Gastroesophageal sphincter (tissue), 4 donors: Measurements from ENCODE around the gene TOMM6. TPM values are rescaled to one million over a fixed set of nuclear protein-coding genes. Genes with fewer than 3 reads are reported as not detected.

ENCODE experiments used
- ATAC-seq: fragments of 150-250 bp; one replicate; pipeline ENCODE4 v1.9.1; 2016; ENCODE audit warnings: mild to moderate bottlenecking, moderate library complexity
- H3K27ac ChIP-seq, 4 donors: fragments of 200-600 bp; sonication (generic) in 3 of 4; 1 replicate in 3 of 4; 2 replicates in 1 of 4; pipeline ENCODE4 v1.5.1; 2016 to 2019
- H3K27me3 ChIP-seq: fragments of 200-600 bp; sonication (generic); one replicate; pipeline ENCODE4 v1.5.1; 2019
- H3K36me3 ChIP-seq, 2 donors: fragments of 200-600 bp; sonication (generic); one replicate each; pipeline ENCODE4 v1.5.1; 2019; ENCODE audit warnings: control low read depth in 1 of 2
- H3K4me1 ChIP-seq, 3 donors: fragments of 200-600 bp; sonication (generic); 1 replicate in 2 of 3; 2 replicates in 1 of 3; pipeline ENCODE4 v1.5.1; 2016 to 2019; ENCODE audit warnings: control low read depth in 2 of 3
- H3K4me3 ChIP-seq, 2 donors: fragments of 200-600 bp; sonication (generic); one replicate each; pipeline ENCODE4 v1.5.1; 2019; ENCODE audit warnings: mild to moderate bottlenecking in 1 of 2, moderate library complexity in 1 of 2
- H3K9me3 ChIP-seq, 3 donors: fragments of 200-600 bp; sonication (generic); one replicate each; pipeline ENCODE4 v1.5.1; 2017 to 2019; ENCODE audit warnings: control low read depth in 2 of 3
- CTCF ChIP-seq, 4 experiments: fragments of 200-600 bp in 2 of 4; fragments of 450-650 bp in 2 of 4; sonication (generic) in 1 of 4; IDR thresholded peaks; one replicate each; pipeline ENCODE4 v1.5.1; 2017 to 2019; ENCODE audit warnings: antibody characterized with exemption in 4 of 4, mild to moderate bottlenecking in 2 of 4, moderate library complexity in 2 of 4
- EP300 ChIP-seq: sonication (generic); formaldehyde crosslinking; IDR thresholded peaks from one replicate; pipeline ENCODE4 v1.6.1; 2017; ENCODE audit warnings: antibody characterized with exemption, mild to moderate bottlenecking
- POLR2A ChIP-seq, 2 donors: fragments of 450-650 bp; IDR thresholded peaks; one replicate each; pipeline ENCODE4 v1.6.1; 2017; ENCODE audit warnings: antibody characterized with exemption in 2 of 2, mild to moderate bottlenecking in 2 of 2, moderate library complexity in 1 of 2
- POLR2AphosphoS5 ChIP-seq: sonication (generic); formaldehyde crosslinking; IDR thresholded peaks from one replicate; pipeline ENCODE4 v1.6.1; 2017; ENCODE audit warnings: antibody characterized with exemption
- WGBS, 2 donors: methylation state at CpG; one replicate each; pipeline ENCODE4 v1.1.5; 2018; ENCODE audit warnings: low coverage in 1 of 2; 5-methylcytosine and 5-hydroxymethylcytosine counted together
- total RNA-seq, 4 donors: library from RNA; depleted of rRNA; stranded (reverse); fragments of >200 nt; gene quantifications; one replicate each; pipeline ENCODE4 v1.1.0, GENCODE V29; 2016

The TOMM6 gene
- total RNA-seq, 4 donors from 2014 or later, result 74.2 to 120 (median 91.3) TPM

GRCh38 chr6:41769376-41769775, 18.1 kb upstream of the TOMM6 start:
- Histone ChIP-seq H3K27me3 (no peaks in the 10 kb centered on the region), H3K4me1 (peaks cover 0 to 16% (median 13%) of the 10 kb centered on the region in 3 donors), H3K27ac (no peak overlapping the region), H3K9me3 (no peaks in the 10 kb centered on the region), H3K36me3 (peaks cover 0 to 52% of the 10 kb centered on the region in 2 donors), H3K4me3 (no peak overlapping the region)
- WGBS, 2 donors, result no CpG with 5 or more reads among the region's 8 CpGs
- no peak for ATAC-seq
- TF ChIP-seq POLR2A (IDR thresholded peaks at IDR 0.05) (no peak), EP300 (no peak)

- Histone ChIP-seq H3K9me3 (no peaks in the 10 kb centered on the region), H3K27ac (no peak overlapping the region), H3K4me1 (peaks cover 0 to 16% (median 13%) of the 10 kb centered on the region in 3 donors), H3K4me3 (no peak overlapping the region), H3K27me3 (no peaks in the 10 kb centered on the region), H3K36me3 (peaks cover 0 to 63% of the 10 kb centered on the region in 2 donors)
- ATAC-seq, result no peak
- 74 to 81% methylated on average over 4 of the region's 30 CpGs for WGBS, 2 donors
- no peak for TF ChIP-seq CTCF (IDR thresholded peaks at IDR 0.05)
- TF ChIP-seq EP300, result no peak
Measured at GRCh38 chr6:41770381-41771057, 17.0 kb upstream of the TOMM6 start.

DNA sequence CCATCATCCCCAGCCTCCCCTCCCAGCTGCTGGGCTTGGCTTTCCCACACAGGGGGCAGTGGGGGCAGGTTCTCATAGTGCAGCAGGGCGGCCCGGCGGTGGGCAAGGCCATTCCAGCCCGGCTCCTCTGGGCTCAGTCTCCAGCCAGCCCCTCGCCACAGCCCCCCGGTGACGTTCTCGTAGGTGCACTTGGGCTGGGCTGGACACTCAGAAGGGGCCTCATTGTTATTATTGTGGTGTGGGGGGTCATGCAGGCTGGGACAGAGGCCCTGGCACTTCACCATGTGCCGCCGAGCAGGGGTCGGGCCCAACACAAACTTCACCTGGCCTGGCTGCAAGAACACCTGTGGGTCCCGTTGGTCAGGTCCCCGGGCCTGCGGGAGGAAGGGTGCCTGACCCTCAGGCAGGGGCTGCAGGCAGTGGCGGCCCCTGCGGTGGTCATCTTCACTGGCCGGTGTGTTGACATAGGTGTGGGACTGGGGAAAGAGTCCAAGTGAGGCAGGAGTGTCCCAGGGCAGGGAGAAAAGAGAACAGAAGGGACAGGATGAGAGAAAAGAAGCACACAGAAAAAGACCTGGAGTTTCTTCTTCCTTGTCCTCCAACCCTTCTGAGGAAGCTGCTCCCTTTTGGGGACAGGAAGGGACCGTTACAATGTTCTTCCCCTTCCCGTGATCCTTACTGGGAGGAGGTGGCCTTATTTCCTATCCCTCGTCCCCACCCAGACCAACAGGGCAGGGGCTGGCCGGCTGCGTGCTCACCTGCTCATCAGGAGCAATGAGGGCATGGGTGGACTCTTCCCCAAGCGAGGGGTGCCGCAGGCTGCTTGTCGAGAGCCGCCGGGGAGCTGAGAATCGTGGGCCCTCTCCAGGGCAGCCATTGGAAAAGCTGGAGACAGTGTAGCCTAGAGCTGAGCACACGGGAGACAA, 16.2 kb upstream of the TOMM6 start:
- no peak for TF ChIP-seq POLR2A (IDR thresholded peaks at IDR 0.05)
- TF ChIP-seq POLR2AphosphoS5, result no peak
- TF ChIP-seq CTCF (IDR thresholded peaks at IDR 0.05), result no peak
- no peak for TF ChIP-seq EP300
- 64 to 83% methylated on average over 4 to 6 of the region's 29 CpGs for WGBS, 2 donors
- Histone ChIP-seq H3K27me3 (no peaks in the 10 kb centered on the region), H3K4me1 (peaks cover 0 to 16% (median 13%) of the 10 kb centered on the region in 3 donors), H3K36me3 (peaks cover 0 to 71% of the 10 kb centered on the region in 2 donors), H3K4me3 (no peak overlapping the region), H3K27ac (no peak overlapping the region), H3K9me3 (no peaks in the 10 kb centered on the region)
- ATAC-seq, result no peak

GRCh38 chr6:41774841-41775240, 12.7 kb upstream of the TOMM6 start:
- no peaks in the 10 kb centered on the region for H3K9me3 ChIP-seq
- ATAC-seq, result no peak
- H3K27me3 ChIP-seq, result no peaks in the 10 kb centered on the region
- whole genome bisulfite sequencing, 2 donors, result 93% methylated on average over 2 to 3 of the region's 3 CpGs
- peaks cover 0 to 18% (median 6%) of the 10 kb centered on the region in 3 donors for H3K4me1 ChIP-seq
- no peak overlapping the region for H3K4me3 ChIP-seq
- H3K36me3 ChIP-seq, result peaks cover 0 to 78% of the 10 kb centered on the region in 2 donors
- no peak overlapping the region for H3K27ac ChIP-seq
- TF ChIP-seq POLR2A (IDR thresholded peaks at IDR 0.05) (no peak), EP300 (no peak), CTCF (IDR thresholded peaks at IDR 0.05) (no peak), POLR2AphosphoS5 (no peak)

DNA sequence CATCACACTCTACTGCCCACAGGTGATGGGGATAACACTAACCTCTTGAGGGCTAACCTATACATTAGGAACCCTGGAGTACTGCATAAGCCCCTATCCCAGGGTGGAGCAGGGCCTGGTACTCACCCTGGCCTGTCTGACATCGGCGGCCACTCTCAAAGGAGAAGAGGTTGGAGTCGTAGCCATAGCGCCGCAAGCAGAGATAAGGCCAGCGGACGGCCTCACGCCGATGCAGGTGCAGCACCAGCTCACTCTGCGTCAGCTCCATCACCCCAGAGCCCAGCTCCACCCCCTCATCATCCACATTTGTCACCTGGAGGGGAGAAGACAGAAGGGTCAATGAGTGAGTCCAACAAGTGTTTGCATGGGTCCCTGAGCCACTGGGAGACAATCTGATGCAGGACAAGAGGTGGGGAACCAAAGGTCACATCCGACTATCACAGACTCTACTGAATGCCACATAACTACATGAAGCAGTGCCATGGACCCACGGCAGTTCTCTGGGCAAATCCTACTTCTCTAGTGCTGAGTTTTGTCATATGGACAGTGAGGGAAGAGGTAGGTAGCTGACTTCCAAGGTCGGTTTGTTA, 12.1 kb upstream of the TOMM6 start:
- WGBS, 2 donors, result no CpG with 5 or more reads among the region's 13 CpGs
- no peak for TF ChIP-seq POLR2AphosphoS5
- TF ChIP-seq CTCF (IDR thresholded peaks at IDR 0.05), result no peak
- no peak for TF ChIP-seq POLR2A (IDR thresholded peaks at IDR 0.05)
- TF ChIP-seq EP300, result no peak
- H3K27ac ChIP-seq, result no peak overlapping the region
- no peaks in the 10 kb centered on the region for H3K27me3 ChIP-seq
- H3K4me1 ChIP-seq, result peaks cover 0 to 19% (median 6%) of the 10 kb centered on the region in 3 donors
- no peak overlapping the region for H3K4me3 ChIP-seq
- no peaks in the 10 kb centered on the region for H3K9me3 ChIP-seq
- peaks cover 0 to 74% of the 10 kb centered on the region in 2 donors for H3K36me3 ChIP-seq
- no peak for ATAC-seq
